Left colon (tissue), 2 donors: ENCODE results near the gene HELZ. TPM values are rescaled to one million over a fixed set of nuclear protein-coding genes. Genes with fewer than 3 reads are reported as not detected.

Experiments used
- ATAC-seq: fragments of 200-7000 bp; cut with Tn5 transposase; one replicate; pipeline ENCODE4 v1.9.1; 2020; ENCODE audit warnings: mild to moderate bottlenecking, moderate library complexity
- DNase-seq, 2 donors: peaks; one replicate each; pipeline ENCODE4 v3.0.0-alpha.2; 2020
- intact Hi-C, 2 donors: fragments of 100-400 bp; cut with DNase I in 1 of 2; cut with micrococcal nuclease in 1 of 2; formaldehyde crosslinking; loops; one replicate each; pipeline versions ENCODE4 v1.11.2 to v1.14.0; 2022; cut with DNase I, micrococcal nuclease
- total RNA-seq, 2 donors: library from RNA; stranded (reverse); fragmentation: NEBNext Ultra II Directional; extraction: Animal tissue kit (Norgen Biotek cat#: 25700); gene quantifications; one replicate each; pipeline ENCODE4 v1.2.1, GENCODE V29; 2021
- donor health status: DM: no; HTN: no; CAD: no.
- donor health status: DM: yes; HTN: yes; CAD: no.

HELZ gene
- total RNA-seq, 2 donors from 2014 or later, result 43.7 to 51.5 TPM

DNA sequence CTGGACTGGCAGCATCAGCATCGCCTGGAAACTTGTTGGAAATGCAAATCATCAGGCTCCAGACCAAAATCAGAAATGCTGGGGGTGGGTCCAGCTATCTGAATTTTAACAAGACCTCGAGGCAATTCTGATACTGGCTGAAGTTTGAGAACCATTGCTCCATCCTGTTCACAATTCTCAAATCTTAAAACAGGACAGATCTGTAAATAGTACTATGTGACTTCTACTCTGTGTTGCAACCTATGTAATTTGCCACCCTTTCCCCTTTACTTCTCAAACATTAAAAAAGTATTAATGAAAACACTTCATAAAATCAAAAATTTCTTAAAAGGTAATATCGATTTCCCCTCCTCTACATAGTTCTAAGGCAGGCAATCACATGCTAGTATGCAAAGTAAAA is 172.1 kb downstream of the HELZ start:
- DNase-seq (no peak), ATAC-seq (no peak)
- intact Hi-C loops, result no loop called here

DNA sequence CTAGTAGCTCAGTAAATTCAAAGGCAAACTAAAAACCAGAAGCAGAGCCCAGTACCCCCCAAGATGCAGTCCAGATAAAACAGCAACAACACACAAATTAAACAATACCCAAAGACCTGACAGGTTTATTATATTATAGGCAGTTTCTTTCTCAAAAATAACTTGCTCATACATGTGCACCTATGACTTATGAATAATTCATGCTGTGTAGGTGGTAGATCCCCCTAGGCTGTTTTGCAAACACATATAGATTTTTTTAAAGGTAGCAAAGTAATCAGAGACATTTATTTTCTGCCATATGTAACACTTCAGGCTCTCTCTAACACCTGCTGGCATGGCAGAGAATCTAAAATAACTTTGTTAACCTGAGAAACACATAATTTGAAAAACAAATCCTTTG is 173.4 kb downstream of the HELZ start:
- intact Hi-C loops, result no loop called here
- ATAC-seq, result no peak
- no peak for DNase-seq

DNA sequence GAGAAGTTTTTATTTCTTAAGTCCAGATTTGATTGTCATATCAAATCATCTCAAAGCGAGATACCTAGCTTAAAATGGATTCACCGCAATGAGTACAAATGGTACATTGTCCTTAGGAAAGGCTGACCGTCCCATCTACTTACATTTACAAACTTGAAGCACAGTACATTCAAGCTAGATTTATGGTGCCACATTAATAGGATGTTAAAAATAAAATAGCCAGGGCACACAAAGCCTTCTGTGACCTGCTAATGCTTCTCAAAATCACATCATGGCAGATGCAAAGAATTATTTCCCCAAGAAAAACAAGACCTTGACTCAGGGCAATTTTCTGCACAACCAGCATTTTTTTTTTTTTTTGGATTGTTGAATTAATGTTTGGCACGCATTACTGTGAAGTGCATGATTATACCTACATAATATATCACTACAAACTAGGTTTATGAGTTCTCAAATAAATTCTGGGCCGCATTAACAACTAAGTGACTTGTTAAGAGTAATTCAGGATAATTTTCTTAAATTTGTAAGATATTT is 175.3 kb downstream of the HELZ start:
- intact Hi-C loops, result no loop called here
- no peak for DNase-seq
- no peak for ATAC-seq

DNA sequence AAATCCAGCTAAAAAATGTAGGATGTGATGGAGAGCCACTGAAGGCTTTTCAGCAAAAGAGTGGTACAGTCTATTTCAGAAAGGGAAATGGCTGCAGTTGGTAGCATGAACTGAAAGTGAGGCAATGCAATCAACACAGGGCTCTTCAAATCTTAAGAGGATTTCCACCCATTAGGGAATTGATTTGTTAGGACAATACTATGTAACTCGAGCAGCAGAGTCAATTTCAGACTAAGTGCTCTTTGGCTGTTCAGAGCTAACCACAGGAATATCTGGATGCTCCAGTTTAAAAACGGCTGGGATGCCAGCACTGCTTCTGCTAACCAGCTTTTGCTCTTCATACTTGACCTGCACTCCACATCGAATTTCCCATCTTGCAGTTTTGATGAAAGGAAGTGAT is 176.0 kb downstream of the HELZ start:
- ATAC-seq, result no peak
- no peak for DNase-seq
- intact Hi-C loops, result no loop called here

DNA sequence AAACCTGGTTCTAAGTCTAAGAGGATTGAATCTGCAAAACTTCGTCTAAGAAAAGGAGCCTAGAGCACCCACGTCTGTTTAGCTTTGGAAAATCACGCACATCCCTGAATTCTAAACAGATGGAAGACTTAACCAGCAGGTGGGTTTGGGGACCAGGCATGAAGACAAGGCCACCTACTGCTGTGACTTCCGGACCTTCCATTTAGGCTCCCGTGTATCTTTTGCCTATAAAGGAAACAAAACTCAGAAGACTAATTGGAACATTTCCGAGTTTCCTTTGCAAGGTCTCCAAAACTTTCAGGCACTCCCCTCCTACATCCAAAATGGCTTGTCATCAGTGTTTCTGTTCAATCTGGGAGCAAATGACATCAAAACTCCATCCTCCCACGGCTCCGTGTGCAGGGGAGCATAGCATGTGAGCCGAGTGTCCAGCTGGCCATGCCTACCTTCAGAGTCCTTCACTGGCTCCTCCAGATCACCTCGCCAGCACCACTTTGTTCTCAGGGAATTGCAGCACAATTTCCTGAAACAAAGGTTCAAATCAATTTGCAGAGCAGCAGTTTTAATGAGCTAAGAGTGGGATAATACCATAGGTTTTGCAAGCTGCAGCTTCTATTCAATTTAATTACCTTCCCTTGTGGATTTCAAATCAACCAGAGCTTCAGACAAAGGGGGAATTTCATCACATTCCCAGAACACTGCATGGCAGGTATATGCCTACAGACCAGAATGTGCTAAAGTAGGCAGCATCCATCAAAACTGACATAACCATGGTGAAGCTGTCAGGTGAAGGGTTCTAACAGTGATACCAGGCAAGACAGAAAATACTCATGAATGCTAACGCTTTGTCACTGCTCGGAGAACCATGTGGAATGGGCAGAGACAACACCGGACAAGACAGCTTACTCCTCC is 177.2 kb downstream of the HELZ start:
- DNase-seq (no peak), ATAC-seq (no peak)
- intact Hi-C loops, result no loop called here

DNA sequence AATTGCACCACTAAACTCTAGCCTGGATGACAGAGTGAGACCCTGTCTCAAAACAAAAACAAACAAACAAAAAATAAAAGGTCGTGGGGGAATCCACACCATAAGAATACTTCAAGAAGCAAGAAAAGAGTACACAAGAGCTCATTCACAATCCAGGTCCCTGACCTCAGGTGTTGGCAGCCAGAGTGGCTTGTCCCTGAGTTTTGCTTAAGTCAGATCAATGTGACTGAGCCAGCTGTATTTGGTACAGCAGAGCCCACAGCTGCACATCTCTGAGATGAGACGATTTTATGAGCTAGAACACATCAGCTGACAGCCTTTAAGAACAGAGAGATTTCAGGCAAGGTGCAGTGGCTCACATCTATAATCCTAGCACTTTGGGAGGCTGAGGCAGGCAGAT is 178.3 kb downstream of the HELZ start:
- DNase-seq (no peak), ATAC-seq (no peak)
- intact Hi-C loops, result no loop called here

- ATAC-seq (no peak), DNase-seq (no peak)
- intact Hi-C loops, result no loop called here
Measured at GRCh38 chr17:67063141-67063540, 181.9 kb downstream of the HELZ start.

DNA sequence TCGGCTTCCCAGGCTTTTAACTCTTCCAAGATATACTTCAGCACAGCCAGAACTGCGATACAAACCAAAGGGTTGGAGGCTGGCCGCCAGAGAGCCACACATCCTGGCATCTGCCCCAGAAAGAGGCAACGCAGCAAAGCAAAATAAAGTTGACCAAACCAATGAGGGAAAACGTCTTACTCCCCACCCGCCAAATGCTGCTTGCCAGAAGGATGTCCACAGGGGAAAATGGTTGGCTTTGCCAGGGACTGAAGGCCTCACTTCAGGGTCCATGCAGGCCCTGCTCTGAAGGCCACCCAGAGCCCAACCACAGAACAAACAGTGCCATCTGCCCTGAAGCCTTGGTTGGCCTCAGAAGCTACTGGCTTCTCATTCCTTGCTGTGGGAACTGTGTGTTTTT is 185.6 kb downstream of the HELZ start:
- intact Hi-C loops, result no loop called here
- ATAC-seq (no peak), DNase-seq (no peak)

DNA sequence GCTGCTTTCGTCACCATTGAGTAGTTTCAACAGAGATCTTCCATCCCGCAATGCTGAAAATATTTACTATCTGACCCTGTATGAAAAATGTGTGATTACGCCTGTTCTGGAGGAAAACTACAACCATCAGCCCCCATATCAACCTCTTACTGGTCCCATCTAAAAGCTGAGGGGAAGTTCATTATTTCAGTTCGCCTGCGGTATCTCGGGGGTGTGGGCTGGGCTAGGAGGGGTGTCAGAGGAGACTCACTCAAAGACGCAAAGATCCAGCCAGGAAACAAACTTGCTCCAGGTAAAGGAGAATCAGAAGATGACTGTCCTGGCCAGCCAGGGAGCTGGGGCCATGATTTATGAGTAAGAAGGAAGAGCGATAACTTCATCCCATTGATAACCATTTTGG is 187.0 kb downstream of the HELZ start:
- DNase-seq (no peak), ATAC-seq (no peak)
- intact Hi-C loops, result no loop called here

- intact Hi-C loops, result no loop called here
- no peak for DNase-seq
- ATAC-seq, result peak; percentile 31
Measured at GRCh38 chr17:67056746-67057490, 188.1 kb downstream of the HELZ start.

DNA sequence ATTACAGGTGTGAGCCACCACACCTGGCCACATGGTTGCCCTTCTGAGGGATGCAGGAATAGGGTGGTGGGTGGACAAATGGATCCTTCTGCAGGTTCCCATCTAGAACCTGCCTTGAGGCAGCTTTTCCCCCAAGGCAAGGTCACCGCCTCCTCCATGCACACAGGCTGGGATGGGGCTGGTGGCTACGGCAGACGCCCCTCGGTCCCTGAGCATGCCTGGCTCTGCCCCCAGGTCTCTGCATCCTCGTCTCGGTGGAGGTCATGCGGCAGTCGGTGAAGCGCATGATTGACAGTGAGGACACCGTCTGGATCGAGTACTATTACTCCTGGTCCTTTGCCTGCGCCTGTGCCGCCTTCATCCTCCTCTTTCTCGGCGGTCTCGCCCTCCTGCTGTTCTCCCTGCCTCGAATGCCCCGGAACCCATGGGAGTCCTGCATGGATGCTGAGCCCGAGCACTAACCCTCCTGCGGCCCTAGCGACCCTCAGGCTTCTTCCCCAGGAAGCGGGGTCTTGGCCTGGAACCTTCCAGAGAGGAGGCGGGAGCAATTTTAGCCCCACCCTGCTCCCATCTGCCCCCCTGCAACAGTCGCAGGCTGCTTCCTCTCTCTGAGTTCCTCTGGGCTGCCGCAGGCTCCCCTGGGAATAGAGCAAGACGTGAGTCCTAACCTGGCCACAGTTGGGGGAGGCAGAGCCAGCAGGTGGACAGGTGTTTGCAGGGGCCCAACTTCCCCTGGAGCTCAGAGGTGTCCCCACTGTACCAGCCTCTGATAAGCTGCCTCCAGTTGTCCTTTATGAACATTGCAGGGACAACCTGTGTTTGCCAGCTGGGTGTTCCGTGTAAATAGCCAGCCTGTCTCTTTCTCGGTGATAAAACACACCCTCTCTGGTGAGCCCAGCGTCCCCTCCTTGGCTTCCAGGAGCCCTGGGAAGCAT is 188.9 kb downstream of the HELZ start:
- intact Hi-C loops, result no loop called here
- peak; percentile 96 for ATAC-seq
- DNase-seq, result peak; percentile 56 to 76

GRCh38 chr17:67055041-67055443 is 190.0 kb downstream of the HELZ start:
- intact Hi-C loops, result no loop called here

DNA sequence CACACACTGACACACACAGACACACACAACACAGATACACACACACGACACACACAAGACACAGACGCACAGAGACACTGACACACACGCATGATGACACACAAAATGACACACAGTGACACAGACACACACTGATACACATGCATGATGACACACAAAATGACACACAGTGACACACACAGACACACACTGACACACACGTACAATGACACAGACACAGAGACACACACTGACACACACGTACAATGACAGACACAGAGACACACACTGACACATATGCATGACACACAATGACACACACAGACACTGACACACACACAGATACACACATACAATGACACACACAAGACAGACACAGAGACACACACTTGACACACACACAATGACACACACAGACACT is 190.4 kb downstream of the HELZ start:
- intact Hi-C loops, result no loop called here
- DNase-seq, result no peak
- ATAC-seq, result no peak

More at GRCh38 chr17:67055041-67055443, 190.0 kb downstream of the HELZ start:
- DNase-seq, result no peak
- ATAC-seq, result no peak

GRCh38 chr17:67054011-67054591 is 190.9 kb downstream of the HELZ start:
- no peak for ATAC-seq
- intact Hi-C loops, result no loop called here
- no peak for DNase-seq

- DNase-seq (no peak), ATAC-seq (no peak)
- intact Hi-C loops, result no loop called here
Measured at GRCh38 chr17:67053438-67054000, 191.5 kb downstream of the HELZ start.

- ATAC-seq, result peak; percentile 46
- intact Hi-C loops, result no loop called here
Measured at GRCh38 chr17:67052720-67053437, 192.1 kb downstream of the HELZ start.

DNA sequence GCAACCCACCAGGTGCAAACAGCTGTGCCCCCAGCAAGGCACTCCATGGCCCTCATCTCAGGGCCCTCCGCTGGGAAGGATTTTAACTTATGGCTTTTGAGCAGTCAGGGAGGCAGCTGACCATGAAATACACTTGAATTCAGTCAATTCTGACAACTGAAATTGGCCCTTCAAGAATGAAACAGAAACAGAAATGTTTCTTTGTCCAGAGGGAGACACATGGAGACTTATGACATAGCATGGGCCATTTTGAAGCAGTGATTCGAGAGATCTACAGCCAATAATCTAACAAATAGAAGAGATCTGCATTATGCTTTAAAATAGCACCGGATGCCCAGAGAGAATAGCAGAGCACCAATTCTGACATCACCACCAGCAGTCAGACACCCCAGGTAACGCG is 193.2 kb downstream of the HELZ start:
- ATAC-seq (no peak), DNase-seq (no peak)
- intact Hi-C loops, result no loop called here

More at GRCh38 chr17:67052720-67053437, 192.1 kb downstream of the HELZ start:
- DNase-seq, result peak in 1 of 2 donors; percentile 47

- ATAC-seq, result no peak
- intact Hi-C loops, result no loop called here
- DNase-seq, result no peak
Measured at GRCh38 chr17:67051155-67051538, 193.8 kb downstream of the HELZ start.
